ENCODE data around the gene TLCD2.
"Not testable (repeated sequence)": the region's sequence is repeated elsewhere in the genome, so short reads cannot be mapped to it uniquely, and the experiment has no call there.

TLCD2 gene

GRCh38 chr17:1686086-1686485 is 24.1 kb downstream of the TLCD2 start:
- no peak for DNase-seq (ENCODE audit: low read depth)

GRCh38 chr17:1684378-1685189 is 25.6 kb downstream of the TLCD2 start, which contains the start of gene PRPF8:
Gene PRPF8, minus strand, starts transcription at chr17:1684867. Its CDS starts 296 bp downstream, at chr17:1684571.
- DNase-seq (ENCODE audit: low read depth), result peak; percentile 97

- no peak for DNase-seq (ENCODE audit: low read depth)
Measured at GRCh38 chr17:1683459-1683858, 26.7 kb downstream of the TLCD2 start.

- no peak for DNase-seq (ENCODE audit: low read depth)
Measured at GRCh38 chr17:1676401-1676800, 33.8 kb downstream of the TLCD2 start.

- DNase-seq (ENCODE audit: low read depth), result no peak
Measured at GRCh38 chr17:1673041-1673785, 37.0 kb downstream of the TLCD2 start.

- DNase-seq (ENCODE audit: low read depth), result not testable (repeated sequence)
Measured at GRCh38 chr17:1663934-1664333, 46.2 kb downstream of the TLCD2 start.

- no peak for DNase-seq (ENCODE audit: low read depth)
Measured at GRCh38 chr17:1661045-1661444, 49.1 kb downstream of the TLCD2 start.

- DNase-seq (ENCODE audit: low read depth), result no peak
Measured at GRCh38 chr17:1658100-1658499, 52.1 kb downstream of the TLCD2 start.

GRCh38 chr17:1653735-1654134 is 56.4 kb downstream of the TLCD2 start:
- no peak for DNase-seq (ENCODE audit: low read depth)

- DNase-seq (ENCODE audit: low read depth), result not testable (repeated sequence)
Measured at GRCh38 chr17:1652794-1653193, 57.4 kb downstream of the TLCD2 start.

Measured in stimulated activated CD4-positive, alpha-beta T cell treated with anti-CD3 and anti-CD28 coated beads, Interleukin-2, amount 100 ng/mL, for 4 hours (primary cell).